Large intestine (tissue), 12 donors: ENCODE results near the gene SCLY. TPM values are rescaled to one million over a fixed set of nuclear protein-coding genes. Genes with fewer than 3 reads are reported as not detected.

Source experiments
- DNase-seq, 2 donors: peaks; one replicate each; pipeline versions ENCODE4 v3.0.0 to v3.0.0-alpha.2; 2013
- H3K27ac ChIP-seq: one replicate; pipeline ENCODE4 v1.5.1; 2013; ENCODE audit warnings: low read length
- H3K27me3 ChIP-seq: 2 replicates; pipeline ENCODE4 v1.6.1; 2013; ENCODE audit warnings: low read length; ENCODE audit not compliant: control insufficient read depth, insufficient read depth
- H3K36me3 ChIP-seq: 2 replicates; pipeline ENCODE4 v1.6.1; 2013; ENCODE audit warnings: low read length; ENCODE audit not compliant: control insufficient read depth, insufficient read depth
- H3K4me1 ChIP-seq: one replicate; pipeline ENCODE4 v1.6.1; 2013; ENCODE audit warnings: low read length; ENCODE audit not compliant: control insufficient read depth, insufficient read depth
- H3K4me3 ChIP-seq: one replicate; pipeline ENCODE4 v1.5.1; 2013; ENCODE audit warnings: low read length
- H3K9me3 ChIP-seq: one replicate; pipeline ENCODE4 v1.6.1; 2013; ENCODE audit warnings: mild to moderate bottlenecking, low read depth, low read length, moderate library complexity; ENCODE audit not compliant: control insufficient read depth
- WGBS: methylation state at CpG from one replicate; pipeline ENCODE4 v1.1.5; 2013; ENCODE audit warnings: low lambda C conversion rate; ENCODE audit not compliant: insufficient coverage; 5-methylcytosine and 5-hydroxymethylcytosine counted together
- long read RNA-seq, 11 donors: transcript quantifications; one replicate each; lab custom pipeline, GENCODE V29; 2026
- polyA plus RNA-seq: library from polyadenylated mRNA; unstranded; fragments of 120-200 nt; gene quantifications from one replicate; pipeline ENCODE4 v1.2.1, GENCODE V29; 2013

Gene SCLY
- 21.5 TPM for polyA plus RNA-seq
- long read RNA-seq, donor 1, partial matches to known transcripts, result 0 of 4 reads
- long read RNA-seq, donor 1, other reads (novel, unspliced or antisense), result 0 of 4 reads
- long read RNA-seq, donor 2, partial matches to known transcripts, result 0 of 8 reads
- long read RNA-seq, donor 2, other reads (novel, unspliced or antisense), result 0 of 8 reads
- long read RNA-seq, donor 3, result 0 reads
- long read RNA-seq, donor 4, partial matches to known transcripts, result 0 of 1 reads
- long read RNA-seq, donor 4, other reads (novel, unspliced or antisense), result 0 of 1 reads
- long read RNA-seq, donor 5, partial matches to known transcripts, result 0 of 1 reads
- long read RNA-seq, donor 5, other reads (novel, unspliced or antisense), result 0 of 1 reads
- long read RNA-seq, donor 6, partial matches to known transcripts, result 0 of 3 reads
- long read RNA-seq, donor 6, other reads (novel, unspliced or antisense), result 0 of 3 reads
- long read RNA-seq, donor 7, partial matches to known transcripts, result 0 of 2 reads
- long read RNA-seq, donor 7, other reads (novel, unspliced or antisense), result 0 of 2 reads
- long read RNA-seq, donor 8, transcript SCLY-201 (12 exons, 2,562 nt), result major isoform, 5 of 7 reads
- long read RNA-seq, donor 8, partial matches to known transcripts, result 0 of 7 reads
- long read RNA-seq, donor 8, other reads (novel, unspliced or antisense), result 0 of 7 reads
- long read RNA-seq, donor 9, partial matches to known transcripts, result 0 of 4 reads
- long read RNA-seq, donor 9, other reads (novel, unspliced or antisense), result 0 of 4 reads
- long read RNA-seq, donor 10, partial matches to known transcripts, result 0 of 4 reads
- long read RNA-seq, donor 10, other reads (novel, unspliced or antisense), result 0 of 4 reads
- long read RNA-seq, donor 11, partial matches to known transcripts, result 0 of 4 reads
- long read RNA-seq, donor 11, other reads (novel, unspliced or antisense), result 0 of 4 reads

DNA sequence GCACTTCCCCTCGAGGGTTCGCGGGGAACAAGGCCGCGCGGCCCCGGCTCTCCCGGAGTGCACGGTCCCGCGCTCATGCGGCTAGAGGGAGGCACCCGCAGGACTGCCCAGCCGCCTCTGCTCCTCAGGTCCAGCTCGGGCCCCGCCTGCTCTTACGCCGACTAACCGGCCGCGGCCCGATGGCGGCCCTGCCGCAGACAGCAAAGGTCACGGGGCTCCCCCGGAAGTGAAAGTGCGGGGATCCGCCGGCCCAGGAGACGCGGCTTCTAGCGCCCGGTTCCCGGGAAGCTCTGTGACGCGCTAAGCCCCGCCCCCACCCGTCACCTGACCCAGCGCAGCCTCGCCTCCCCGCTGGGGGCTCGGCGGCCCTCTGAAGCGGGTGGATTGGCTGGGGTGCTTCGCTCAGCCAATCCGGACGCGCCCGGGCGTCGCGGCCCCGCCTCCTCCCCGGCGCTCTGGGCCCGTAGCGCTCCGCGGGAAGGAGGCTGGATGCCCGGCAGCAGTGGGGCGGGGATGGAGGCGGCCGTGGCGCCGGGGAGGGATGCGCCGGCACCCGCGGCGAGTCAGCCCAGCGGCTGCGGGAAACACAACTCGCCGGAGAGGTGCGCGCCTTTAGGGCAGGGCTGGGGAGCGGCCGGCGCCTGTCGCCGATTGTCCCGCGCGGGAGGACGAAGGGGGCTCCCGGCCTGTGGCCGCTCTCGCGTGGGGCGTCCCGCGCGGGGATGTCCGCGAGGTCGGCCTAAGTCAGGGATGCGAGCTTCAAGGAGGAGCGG, at the start of gene SCLY:
Gene SCLY (plus strand): TSS at position 460 of the 773 bp plus-strand sequence. CDS start 54 bp downstream, at position 514.
- DNase-seq, result peak; percentile 99 to 100
- H3K27ac ChIP-seq, result peak within 1 kb of the TSS; percentile 84
- H3K9me3 ChIP-seq, result no peaks in the 10 kb centered on the region
- WGBS, result no CpG with 5 or more reads among the region's 98 CpGs
- H3K27me3 ChIP-seq, result no peaks in the 10 kb centered on the region
- peaks cover 33% of the 10 kb centered on the region for H3K4me1 ChIP-seq
- peak within 1 kb of the TSS; percentile 82 for H3K4me3 ChIP-seq
- H3K36me3 ChIP-seq, result no peaks in the 10 kb centered on the region

DNA sequence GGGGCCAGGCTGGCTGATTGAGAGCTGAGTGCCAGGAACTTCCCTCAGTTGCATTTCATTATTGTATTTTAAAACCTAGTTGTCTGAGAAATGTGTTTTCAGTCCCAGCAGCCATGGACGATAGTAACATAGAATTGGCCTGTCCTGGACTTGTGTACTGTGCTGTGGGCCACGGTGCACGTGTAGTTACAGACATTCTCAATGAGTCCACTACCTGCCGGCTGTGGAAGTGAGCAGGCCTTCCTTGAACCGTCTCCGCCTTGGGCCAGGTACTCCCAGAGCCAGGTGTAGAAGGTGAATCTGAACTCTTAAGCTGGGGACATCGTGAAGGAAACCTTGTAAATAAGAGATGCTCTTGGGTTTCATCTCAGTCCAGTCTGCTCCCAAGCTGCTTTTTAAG, 47.0 kb upstream of the SCLY start:
- no peaks in the 10 kb centered on the region for H3K27me3 ChIP-seq
- DNase-seq, result no peak
- WGBS, result no CpG with 5 or more reads among the region's 7 CpGs
- no peaks in the 10 kb centered on the region for H3K4me1 ChIP-seq
- no peak overlapping the region for H3K27ac ChIP-seq
- no peaks in the 10 kb centered on the region for H3K9me3 ChIP-seq
- no peak overlapping the region for H3K4me3 ChIP-seq
- peaks cover 24% of the 10 kb centered on the region for H3K36me3 ChIP-seq

DNA sequence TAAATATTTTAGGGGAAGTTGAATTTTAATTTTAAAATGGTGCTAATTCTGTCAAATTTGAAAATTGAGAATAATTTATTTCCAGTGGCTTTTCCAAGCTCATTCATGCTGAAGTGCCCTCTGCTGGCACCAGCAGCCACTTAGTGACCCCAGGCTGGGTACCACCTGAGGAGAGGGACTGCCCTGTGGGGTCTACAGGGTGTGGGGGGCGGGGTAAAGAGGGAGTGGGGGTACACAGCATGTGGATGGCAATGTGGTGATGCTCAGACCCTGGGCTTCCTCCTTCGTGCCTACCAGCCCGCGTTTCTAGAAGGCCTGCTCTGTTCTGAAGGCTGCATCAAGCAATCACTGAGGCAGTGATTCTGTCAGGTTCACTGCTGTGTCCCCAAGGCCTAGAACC, 45.1 kb upstream of the SCLY start:
- no CpG with 5 or more reads among the region's 4 CpGs for WGBS
- no peaks in the 10 kb centered on the region for H3K4me1 ChIP-seq
- peaks cover 23% of the 10 kb centered on the region for H3K36me3 ChIP-seq

GRCh38 chr2:238016526-238016925, 44.3 kb upstream of the SCLY start:
- H3K4me3 ChIP-seq, result no peak overlapping the region
- H3K36me3 ChIP-seq, result peaks cover 28% of the 10 kb centered on the region
- H3K9me3 ChIP-seq, result no peaks in the 10 kb centered on the region
- no peaks in the 10 kb centered on the region for H3K4me1 ChIP-seq
- H3K27me3 ChIP-seq, result no peaks in the 10 kb centered on the region
- DNase-seq, result no peak
- H3K27ac ChIP-seq, result no peak overlapping the region
- WGBS, result no CpG with 5 or more reads among the region's 8 CpGs

More for the DNA sequence above, 45.1 kb upstream of the SCLY start:
- Histone ChIP-seq H3K27me3 (no peaks in the 10 kb centered on the region), H3K4me3 (no peak overlapping the region), H3K27ac (no peak overlapping the region), H3K9me3 (no peaks in the 10 kb centered on the region)
- no peak for DNase-seq

DNA sequence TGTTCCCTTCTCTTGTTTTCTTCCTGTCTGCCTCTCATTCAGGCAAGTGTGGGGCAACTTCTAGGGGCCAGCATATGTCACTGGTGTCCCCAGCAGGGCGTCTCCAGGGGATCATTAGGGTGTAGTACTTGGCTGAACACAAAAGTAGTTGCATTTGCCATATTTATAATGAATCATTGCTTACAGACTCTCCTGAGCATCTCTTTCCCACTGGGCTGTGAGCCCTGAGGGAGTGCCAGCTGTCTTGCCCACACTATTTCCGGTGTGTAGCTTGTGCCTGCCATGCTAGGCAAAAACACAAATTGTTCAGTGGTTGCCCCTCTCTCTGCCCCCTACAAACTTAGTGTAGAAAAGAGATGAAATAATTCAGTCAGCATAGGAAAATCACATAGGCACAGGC, 40.8 kb upstream of the SCLY start:
- WGBS, result 80% methylated on average over 1 of the region's 2 CpGs
- H3K4me3 ChIP-seq, result no peak overlapping the region
- no peaks in the 10 kb centered on the region for H3K9me3 ChIP-seq
- DNase-seq, result no peak
- peaks cover 27% of the 10 kb centered on the region for H3K36me3 ChIP-seq
- no peaks in the 10 kb centered on the region for H3K27me3 ChIP-seq
- no peak overlapping the region for H3K27ac ChIP-seq
- no peaks in the 10 kb centered on the region for H3K4me1 ChIP-seq

DNA sequence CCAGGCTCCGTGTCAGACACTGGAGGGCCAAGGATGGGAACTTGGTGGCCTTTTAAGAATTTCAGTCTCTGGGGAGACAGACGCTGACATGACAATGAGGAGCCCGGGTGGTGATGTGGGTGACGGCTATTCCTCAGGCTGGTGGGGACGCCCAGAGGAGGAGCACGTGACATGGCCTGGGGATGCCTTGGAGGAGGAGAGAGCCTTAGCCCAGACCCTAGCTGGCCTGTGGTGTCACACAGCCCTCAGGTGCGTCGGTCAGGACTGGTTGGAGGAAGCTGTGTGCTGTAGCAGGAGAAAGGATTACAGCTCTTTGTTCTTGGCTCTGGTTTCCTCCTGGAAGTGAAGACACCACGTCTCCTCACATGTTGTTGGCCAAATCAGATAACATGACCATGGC, 40.0 kb upstream of the SCLY start:
- no peak overlapping the region for H3K4me3 ChIP-seq
- DNase-seq, result no peak
- no peak overlapping the region for H3K27ac ChIP-seq
- WGBS, result no CpG with 5 or more reads among the region's 9 CpGs
- H3K4me1 ChIP-seq, result no peaks in the 10 kb centered on the region
- H3K27me3 ChIP-seq, result no peaks in the 10 kb centered on the region
- no peaks in the 10 kb centered on the region for H3K9me3 ChIP-seq
- peaks cover 30% of the 10 kb centered on the region for H3K36me3 ChIP-seq

DNA sequence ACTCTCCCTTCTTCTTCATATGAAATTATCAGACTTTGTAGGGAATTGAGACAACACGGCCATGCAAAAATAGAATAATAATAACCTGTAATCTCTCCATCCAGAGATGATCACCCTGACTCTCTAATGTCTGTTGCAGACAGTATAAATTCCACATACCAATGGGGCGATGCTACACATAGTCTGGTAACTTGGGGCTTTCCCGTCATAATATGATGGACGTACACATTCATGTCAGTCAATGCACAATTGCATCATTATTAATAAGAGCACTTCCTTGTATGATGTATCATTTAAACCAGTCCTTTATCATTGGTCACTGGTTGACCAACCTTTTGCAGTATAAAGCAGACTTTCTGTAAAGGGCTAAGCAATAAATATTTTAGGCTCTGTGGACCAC, 39.5 kb upstream of the SCLY start:
- Histone ChIP-seq H3K36me3 (peaks cover 32% of the 10 kb centered on the region), H3K4me3 (no peak overlapping the region), H3K27ac (no peak overlapping the region), H3K9me3 (no peaks in the 10 kb centered on the region), H3K4me1 (no peaks in the 10 kb centered on the region), H3K27me3 (no peaks in the 10 kb centered on the region)
- 83% methylated on average over 1 of the region's 4 CpGs for WGBS
- DNase-seq, result no peak

DNA sequence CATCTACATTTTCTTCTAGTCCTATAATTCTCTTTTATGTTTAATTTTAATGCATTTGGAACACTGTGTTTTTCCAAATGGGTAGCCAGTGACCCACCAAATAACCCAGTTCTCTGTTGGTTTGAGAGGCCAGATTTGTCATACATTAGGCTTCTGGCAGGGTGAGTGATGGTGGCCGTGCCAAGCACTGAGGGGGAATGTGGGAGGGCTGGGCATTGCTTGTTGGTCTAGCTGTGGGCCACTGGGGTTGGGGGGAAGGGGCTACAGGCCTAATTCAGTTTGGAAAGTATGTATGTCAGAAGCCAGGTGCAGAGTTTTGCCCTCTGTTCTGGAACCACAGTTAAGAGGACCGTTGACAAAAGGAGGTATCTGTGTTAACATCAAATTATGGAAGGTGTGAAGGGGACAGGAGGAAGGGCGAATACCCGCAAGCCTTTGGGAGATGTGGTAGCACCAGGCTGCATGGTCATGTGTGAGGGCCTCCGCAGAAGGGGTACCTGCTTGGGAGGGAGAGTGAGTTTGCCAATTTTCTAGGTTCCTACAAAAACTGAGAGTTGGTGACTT, 38.1 kb upstream of the SCLY start:
- H3K4me3 ChIP-seq, result no peak overlapping the region
- no peak for DNase-seq
- no peak overlapping the region for H3K27ac ChIP-seq
- no CpG with 5 or more reads among the region's 5 CpGs for WGBS
- no peaks in the 10 kb centered on the region for H3K4me1 ChIP-seq
- peaks cover 31% of the 10 kb centered on the region for H3K36me3 ChIP-seq
- no peaks in the 10 kb centered on the region for H3K27me3 ChIP-seq
- H3K9me3 ChIP-seq, result no peaks in the 10 kb centered on the region

GRCh38 chr2:238023608-238024007, 37.2 kb upstream of the SCLY start:
- Histone ChIP-seq H3K27ac (no peak overlapping the region), H3K36me3 (peaks cover 28% of the 10 kb centered on the region), H3K4me3 (no peak overlapping the region), H3K27me3 (no peaks in the 10 kb centered on the region), H3K9me3 (no peaks in the 10 kb centered on the region), H3K4me1 (no peaks in the 10 kb centered on the region)
- no CpG with 5 or more reads among the region's 2 CpGs for WGBS
- no peak for DNase-seq

DNA sequence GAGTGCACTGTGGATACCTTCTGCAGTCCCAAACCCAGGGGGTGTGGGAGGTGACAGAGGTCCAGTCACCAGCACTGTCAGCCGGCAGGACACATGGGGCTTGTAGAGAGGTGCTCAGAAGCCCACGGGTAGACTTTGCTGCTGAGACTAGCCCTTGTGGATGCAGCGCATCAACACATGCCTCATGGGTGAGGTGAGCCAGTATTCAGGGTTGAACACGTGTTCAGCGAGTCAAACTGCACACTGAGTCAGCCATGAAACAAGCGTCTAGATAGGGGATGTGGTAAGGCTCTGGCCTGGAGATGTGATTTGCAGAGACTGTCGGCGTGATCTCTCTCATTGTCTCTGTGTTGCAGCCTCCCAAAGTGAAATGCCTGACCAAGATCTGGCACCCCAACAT, 35.8 kb upstream of the SCLY start:
- no peaks in the 10 kb centered on the region for H3K9me3 ChIP-seq
- no peak overlapping the region for H3K27ac ChIP-seq
- no peaks in the 10 kb centered on the region for H3K4me1 ChIP-seq
- H3K36me3 ChIP-seq, result peaks cover 30% of the 10 kb centered on the region
- no CpG with 5 or more reads among the region's 8 CpGs for WGBS
- H3K4me3 ChIP-seq, result no peak overlapping the region
- H3K27me3 ChIP-seq, result no peaks in the 10 kb centered on the region
- DNase-seq, result no peak
